HTR-8/SVneo (cell line): ENCODE results near the gene SEC24B.
A peak's percentile ranks its signal among the peaks of the same experiment; 100 is the strongest.
"Not testable (repeated sequence)": the region's sequence is repeated elsewhere in the genome, so short reads cannot be mapped to it uniquely, and the experiment has no call there.

Experiments used
- DNase-seq: peaks from one replicate; pipeline ENCODE4 v3.0.0; 2011; ENCODE audit warnings: low spot score, mixed read lengths; ENCODE audit not compliant: insufficient read length
- FAIRE-seq: peaks from 2 replicates; lab custom pipeline; 2011; peaks lifted over from hg19 to GRCh38; lab: Jason Lieb, UNC

The SEC24B gene

DNA sequence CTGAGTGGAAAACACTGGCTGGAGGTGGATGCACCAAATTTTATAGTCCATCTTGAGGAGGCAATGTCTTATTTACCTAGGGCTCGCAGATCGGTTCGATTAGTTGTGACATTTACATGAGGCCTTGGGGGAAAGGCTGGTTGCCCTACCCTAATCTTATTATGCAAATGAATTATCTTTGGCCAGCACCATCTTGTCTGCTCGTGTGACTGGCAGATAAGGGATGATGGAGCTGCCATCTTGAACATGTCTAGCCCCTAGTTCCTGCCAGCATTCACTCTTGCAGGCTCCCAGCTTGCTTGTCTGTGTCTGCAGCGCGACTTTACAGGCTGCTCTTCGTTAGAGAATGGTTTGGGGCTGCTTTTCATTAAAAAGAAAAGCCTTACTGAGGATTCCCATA, 61.9 kb downstream of the SEC24B start:
- FAIRE-seq (peak; percentile 33), DNase-seq (no peak)

DNA sequence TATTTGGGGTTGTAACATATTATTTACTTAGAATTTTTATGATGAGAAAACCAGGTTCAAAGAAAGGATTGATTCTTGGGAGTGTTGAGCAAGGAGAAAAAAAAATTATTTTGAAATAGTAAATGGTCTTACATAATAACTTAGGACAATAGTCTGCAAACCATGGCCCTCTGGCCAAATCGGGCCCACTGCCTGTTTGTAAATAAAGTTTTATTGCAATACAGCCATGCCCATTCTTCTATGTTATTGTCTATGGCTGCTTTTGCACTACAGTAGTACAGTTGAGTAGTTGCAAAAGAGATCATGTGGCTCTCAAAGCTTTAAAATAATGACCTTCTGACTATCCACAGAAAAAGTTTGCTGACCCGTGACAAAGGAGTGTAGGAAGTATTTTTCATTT, 63.3 kb downstream of the SEC24B start:
- FAIRE-seq (no peak), DNase-seq (no peak)

DNA sequence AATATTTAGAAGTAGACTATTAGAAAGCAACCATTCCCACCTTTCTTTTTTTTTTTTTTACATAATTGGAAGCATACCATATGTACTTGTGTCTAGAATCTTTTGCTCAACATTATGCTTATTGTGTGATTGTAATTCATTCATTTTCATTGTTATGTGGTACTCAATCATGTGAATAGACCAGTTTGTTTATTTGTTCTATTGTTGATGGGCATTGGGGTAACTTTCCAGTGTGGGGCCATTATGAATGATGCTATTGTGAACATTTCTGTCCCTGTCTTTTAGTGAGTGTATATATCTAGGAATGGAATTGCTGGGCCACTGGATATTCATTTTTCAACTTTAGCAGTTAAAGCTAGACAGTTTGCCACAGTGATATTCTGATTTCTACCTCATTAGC, 63.9 kb downstream of the SEC24B start:
- FAIRE-seq, result no peak
- DNase-seq, result no peak

DNA sequence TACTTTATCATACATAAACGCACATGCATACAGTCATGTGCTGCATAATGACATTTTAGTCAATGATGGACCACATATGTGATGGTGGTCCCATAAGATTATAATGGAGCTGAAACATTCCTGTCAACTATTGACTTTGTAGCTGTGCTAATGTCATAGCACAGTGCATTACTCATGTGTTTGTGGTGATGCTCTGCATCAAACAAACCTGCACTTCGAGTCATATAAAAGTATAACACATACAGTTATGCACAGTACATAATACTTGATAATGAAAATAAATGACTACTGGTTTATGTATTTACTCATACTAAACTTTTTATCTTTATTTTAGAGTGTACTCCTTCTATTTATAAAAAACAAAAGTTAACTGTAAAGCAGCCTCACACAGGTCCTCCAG, 65.9 kb downstream of the SEC24B start:
- DNase-seq, result no peak
- peak; percentile 49 for FAIRE-seq

DNA sequence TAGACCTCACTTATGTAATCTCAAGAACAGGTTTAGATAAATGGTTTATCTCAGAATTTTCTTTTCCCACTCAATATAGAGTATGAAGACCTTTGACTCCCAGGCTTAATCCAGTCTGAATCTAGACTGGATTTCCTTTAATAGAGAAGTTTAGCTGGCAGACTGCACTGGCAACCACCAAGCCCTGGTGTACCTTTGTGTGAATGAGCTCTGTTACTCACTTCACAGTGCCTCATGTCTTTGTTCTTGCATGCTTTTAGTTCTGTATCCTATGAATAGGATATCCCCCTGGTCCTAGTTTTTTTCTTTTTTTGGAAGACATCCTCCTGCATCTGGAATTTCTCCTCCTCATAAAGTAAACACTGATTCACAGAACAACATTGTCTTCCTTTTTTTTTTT, 73.3 kb downstream of the SEC24B start:
- DNase-seq, result no peak
- no peak for FAIRE-seq

DNA sequence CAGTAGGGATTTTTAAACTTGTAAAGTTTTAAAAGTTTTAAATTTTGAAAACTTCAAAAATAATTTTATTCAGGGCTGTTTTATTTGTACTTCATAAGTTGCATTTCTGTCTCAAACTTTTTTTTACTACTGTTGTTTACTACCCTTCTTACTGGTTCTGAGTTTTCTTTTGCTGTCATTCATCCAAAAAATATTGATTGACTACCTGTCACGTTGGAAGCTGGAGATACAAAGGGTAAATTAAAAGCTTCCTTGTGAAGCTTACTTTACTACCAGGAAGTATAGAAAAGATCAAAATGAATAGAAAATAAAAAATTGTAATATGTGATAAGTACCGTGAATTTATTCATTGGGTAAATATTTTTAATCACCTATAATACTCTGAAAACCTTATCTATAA, 77.1 kb downstream of the SEC24B start:
- DNase-seq, result no peak
- FAIRE-seq, result no peak

DNA sequence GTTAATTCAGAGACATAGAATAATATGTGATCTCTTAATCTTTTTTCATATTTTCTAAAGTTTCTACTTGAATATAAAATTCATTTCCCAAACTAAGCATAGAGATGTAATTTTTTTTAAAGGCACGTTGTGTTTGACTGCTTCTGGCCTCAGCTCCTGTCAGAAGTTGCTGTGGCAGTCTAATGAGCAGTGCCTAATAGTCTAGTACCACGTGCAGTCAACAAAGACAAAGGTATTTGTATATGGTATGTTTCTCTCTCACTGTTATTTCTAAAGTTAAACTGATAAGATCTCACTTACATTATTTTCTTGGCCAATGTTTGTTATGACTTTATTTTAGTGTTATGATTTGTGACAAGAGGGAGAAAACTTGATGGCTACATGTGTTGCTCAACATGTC, 77.8 kb downstream of the SEC24B start:
- no peak for FAIRE-seq

DNA sequence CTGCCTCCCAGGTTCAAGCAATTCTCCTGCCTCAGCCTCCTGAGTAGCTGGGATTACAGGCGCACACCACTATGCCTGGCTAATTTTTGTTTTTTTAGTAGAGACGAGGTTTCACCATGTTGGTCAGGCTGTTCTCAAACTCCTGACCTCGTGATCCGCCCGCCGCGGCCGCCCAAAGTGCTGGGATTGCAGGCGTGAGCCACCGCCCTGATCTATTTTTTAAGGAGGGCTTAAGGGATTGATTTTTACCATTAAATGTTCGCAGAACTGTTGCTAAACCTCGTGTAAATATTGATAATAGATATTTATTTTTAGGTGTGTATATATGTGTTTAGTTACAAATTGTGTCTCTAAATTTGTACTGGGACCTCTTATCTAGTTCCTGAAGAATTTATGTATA, 79.8 kb downstream of the SEC24B start:
- not testable (repeated sequence) for DNase-seq, FAIRE-seq

More for the DNA sequence above, 77.8 kb downstream of the SEC24B start:
- no peak for DNase-seq

DNA sequence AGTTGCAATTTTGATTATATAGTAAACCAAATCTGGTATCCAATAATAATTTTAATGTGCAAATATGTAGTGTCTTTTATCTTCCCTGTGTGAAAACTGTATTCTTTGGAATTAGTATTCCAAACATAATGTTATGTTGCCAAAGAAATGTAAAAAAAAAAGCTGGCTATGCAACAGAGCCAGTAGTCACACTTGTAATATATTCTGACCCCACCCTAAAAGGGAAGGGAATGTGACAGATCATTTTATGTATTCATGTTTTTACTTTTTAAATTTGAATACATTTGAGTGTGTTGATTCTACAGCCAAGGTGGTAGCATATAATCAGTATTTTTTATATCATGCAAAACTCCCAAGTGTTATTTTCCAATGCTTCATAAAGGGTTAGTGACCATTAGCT, 98.6 kb downstream of the SEC24B start:
- no peak for FAIRE-seq

DNA sequence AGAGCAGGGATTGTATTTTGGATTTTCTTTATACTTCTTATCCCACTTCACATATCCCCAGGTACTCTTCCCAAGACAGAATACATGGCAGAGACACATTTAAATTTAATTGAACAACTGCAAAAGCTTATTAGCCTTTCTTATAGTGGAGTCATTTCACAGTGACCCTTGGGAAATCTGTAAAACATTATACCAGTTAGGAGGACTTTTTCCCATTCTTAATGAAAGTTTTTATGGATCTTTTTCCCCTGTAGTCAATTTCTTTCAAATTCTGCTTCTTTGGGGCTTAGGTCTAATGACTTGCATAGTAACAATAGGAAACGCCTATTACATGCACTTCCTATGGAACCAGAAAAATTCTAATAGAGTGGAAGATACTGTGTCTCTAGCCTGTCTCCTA, 111.8 kb downstream of the SEC24B start:
- no peak for DNase-seq
- FAIRE-seq, result no peak

More for the DNA sequence above, 98.6 kb downstream of the SEC24B start:
- DNase-seq, result no peak

DNA sequence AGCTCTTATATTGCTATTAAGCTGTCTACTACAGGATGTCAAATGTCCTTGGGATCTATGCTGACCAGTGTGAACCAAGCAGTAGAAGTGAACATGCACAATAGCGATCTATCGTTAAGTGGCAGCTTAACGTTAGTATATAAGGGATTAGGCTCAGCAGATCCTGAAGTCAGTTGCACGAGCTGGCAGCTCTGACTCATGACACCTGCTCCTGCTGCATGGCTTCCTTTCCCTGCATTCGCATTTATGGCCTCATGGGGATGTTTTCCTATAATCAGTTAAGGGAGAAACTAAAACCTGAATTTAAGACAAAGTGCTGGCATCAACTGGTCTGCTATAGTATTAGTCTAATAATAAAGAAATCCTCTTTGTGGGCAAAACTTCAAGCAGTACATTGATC, 113.8 kb downstream of the SEC24B start:
- no peak for DNase-seq
- no peak for FAIRE-seq

DNA sequence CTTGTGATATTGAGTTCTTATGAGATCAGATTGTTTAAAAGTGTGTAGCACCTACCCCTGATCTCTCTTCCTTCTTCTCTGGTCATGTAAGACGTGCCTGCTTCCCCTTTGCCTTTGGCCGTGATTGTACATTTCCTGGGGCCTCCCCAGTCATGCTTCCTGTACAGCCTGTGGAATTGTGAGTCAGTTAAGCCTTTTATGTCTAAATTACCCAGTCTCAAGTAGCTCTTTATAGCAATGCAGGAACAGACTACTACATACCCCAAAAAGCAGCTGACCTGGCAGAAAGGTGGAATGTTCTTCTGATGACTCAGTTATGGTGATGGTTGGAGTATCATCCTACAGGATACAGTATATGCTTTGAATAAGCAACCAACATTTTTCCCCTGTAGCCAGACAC, 115.0 kb downstream of the SEC24B start:
- FAIRE-seq (peak; percentile 59), DNase-seq (peak; percentile 21)

DNA sequence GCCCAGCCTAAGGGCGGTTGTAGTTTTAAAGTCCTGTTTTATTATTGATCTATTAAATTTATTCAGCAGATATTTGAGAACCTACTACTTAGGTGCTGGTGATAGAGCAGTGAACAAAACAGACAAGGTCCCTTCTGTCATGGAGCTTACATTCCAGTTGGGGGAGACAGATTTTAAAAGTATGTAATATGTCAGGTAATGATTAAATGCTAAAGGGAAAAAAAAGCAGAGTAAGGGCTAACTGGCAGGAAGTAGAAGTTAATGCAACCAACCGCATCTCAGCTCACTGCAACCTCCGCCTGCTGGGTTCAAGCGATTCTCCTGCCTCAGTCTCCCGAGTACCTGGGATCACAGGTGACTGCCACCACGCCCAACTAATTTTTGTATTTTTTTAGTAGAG, 118.6 kb downstream of the SEC24B start:
- no peak for FAIRE-seq

DNA sequence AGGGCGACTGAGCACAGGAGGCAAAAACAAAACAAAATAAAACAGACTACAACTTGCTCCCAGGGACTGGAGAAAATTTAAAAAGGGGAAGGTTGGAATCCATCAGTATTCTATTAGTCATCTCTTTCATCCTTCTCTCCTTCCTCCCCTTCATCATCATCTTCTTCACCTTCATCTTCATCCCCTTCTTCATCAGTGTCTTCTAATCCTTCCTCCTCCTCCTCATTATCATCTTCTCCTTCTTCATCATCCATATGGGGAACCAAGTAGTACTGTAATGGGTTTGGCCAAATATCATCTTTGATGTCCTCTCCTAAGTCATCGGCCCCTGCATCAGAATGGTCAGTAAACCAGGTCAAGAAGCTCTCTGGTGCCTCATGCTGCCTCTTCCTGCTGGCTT, 119.5 kb downstream of the SEC24B start:
- DNase-seq (no peak), FAIRE-seq (no peak)

More for the DNA sequence above, 118.6 kb downstream of the SEC24B start:
- no peak for DNase-seq

DNA sequence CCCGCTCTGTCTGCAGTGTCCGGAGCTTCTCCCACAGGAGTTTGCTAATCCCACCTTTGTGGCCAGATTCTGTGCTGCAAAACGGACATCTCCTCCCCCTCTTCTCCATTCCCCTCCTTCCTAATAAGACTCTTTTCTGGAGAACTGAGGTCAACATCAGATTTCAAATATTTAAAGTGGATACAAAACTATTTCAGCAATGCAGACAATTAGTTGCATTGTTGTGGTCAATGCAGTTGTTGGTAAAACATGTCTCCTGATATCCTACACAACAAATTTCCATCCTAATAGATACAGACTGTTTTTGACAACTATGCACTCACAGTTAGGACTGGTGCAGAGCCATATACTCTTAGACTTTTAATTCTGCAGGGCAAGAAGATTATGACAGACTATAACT, 121.4 kb downstream of the SEC24B start:
- FAIRE-seq (no peak), DNase-seq (no peak)

DNA sequence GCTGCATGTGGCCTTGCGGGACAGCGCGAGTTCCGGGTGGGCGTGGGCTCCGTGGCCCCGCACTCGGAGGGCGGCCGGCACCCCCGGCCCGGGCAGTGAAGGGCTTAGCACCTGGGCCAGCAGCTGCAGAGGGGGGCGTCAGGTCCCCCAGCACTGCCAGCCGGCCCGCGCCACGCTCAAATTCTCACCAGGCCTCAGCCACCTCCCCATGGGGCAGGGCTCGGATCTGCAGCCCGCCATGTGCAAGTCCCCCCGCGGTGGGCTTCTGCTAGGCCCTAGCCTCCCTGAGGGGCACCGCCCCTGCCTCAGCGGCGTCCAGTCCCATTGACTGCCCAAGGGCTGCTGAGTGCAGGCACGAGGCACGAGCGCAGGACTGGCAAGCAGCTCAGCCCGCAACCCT, 123.8 kb downstream of the SEC24B start:
- DNase-seq (no peak), FAIRE-seq (no peak)

DNA sequence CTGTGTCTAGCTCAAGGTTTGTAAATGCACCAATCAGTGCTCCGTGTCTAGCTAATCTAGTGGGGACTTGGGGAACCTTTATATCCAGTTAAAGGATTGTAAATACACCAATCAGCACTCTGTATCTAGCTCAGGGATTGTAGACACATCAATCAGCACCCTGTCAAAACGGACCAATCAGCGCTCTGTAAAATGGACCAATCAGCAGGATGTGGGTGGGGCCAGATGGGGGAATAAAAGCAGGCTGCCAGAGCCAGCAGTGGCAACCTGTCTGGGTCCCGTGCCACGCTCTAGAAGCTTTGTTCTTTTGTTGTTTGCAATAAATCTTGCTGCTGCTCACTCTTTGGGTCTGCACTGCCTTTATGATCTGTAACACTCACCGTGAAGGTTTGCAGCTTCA, 124.5 kb downstream of the SEC24B start:
- FAIRE-seq, DNase-seq: not testable (repeated sequence)

DNA sequence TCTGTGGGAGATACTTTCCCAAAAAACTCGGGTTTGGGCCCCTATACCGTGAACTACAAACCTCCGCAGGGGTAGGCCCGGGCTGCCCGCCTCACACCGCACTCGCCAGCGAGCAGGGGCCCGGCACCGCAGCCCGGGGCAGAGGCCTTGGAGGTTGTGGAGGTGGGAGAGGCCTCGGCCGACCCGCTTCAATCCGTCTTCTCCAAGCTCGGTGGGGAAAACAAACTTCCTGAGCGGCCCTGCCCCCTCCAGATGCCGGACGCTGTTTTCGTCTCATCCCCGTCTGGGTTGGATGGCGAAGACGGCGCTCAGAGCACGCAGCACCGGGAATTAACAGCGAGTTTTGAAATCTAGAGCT, 126.0 kb downstream of the SEC24B start:
- no peak for FAIRE-seq

DNA sequence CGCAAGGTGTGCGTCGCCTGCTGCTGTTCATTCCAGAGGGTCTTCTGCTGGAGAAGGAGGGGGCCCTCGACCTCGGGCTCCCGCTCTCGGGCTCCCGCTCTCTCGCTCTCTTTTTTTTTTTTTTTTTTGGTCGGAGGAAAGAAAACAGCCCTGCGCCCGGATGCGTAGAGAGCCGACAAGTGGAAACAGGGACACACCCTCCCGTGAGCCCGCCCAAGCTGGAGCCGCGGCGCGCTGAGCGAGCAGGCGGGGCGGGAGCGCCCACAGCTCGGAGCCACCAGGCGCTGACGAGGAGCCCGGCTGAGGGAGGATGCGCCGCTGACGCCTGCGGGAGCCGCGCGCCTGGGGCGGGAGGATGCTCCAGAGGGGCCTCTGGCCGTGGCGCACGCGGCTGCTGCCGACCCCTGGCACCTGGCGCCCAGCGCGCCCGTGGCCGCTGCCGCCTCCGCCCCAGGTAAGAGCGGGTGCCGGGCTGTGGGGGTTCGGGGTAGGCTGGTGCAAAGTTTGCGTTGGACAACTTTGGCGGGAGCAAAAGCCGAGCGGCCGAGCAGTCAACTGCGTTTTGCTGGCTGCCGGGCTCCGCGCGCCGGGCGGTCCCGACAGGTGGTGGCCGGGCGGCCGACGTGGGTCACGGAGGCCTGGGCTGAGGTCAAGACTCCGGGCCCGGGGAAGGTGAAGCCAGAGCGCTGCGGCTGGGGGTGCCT, 126.5 kb downstream of the SEC24B start, which contains the start of gene MCUB:
MCUB (plus strand) TSS at position 264 of the 704 bp plus-strand sequence; CDS start at position 356, 92 bp downstream.
- FAIRE-seq (no peak), DNase-seq (peak; percentile 88)

More for the DNA sequence above, 126.0 kb downstream of the SEC24B start:
- peak; percentile 41 for DNase-seq

DNA sequence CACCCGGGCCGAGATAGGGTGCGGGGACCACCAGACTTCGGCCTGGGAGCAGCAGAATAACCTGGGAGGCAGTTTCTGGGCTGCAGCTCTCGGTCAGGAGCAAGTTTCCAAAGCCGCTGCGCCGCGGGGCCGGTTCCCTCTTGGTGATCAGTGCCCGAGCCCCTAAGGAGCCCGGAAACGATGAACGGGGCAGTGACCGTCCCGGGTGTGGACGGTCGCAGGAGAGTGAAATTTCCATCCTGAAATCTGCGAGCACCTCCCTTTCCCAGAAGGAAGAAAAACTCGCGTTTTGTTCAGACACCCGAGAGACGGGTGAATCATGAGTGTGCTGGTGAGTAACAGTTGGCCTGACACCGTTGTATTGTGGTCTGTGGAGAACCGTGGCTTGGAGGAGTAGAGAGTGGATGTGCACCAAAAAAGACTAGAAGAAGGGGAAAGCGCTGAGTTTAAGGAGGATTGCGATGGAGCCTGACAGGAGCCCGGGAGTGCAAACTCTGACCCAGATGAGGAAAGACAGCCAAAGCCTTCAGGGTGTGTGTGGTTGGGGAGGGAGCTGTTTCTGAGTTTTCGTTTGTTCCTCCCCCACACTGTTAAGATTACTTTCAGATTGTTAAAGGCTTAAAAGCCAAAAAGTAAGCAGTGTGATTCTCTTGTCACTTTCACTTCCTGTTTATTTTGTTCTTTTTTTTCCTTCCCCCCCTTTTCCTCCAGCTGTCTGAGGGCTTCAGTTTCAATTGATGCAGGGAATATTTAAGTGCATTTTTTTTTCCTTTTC, 127.3 kb downstream of the SEC24B start:
- DNase-seq, result peak; percentile 49
- FAIRE-seq, result no peak

DNA sequence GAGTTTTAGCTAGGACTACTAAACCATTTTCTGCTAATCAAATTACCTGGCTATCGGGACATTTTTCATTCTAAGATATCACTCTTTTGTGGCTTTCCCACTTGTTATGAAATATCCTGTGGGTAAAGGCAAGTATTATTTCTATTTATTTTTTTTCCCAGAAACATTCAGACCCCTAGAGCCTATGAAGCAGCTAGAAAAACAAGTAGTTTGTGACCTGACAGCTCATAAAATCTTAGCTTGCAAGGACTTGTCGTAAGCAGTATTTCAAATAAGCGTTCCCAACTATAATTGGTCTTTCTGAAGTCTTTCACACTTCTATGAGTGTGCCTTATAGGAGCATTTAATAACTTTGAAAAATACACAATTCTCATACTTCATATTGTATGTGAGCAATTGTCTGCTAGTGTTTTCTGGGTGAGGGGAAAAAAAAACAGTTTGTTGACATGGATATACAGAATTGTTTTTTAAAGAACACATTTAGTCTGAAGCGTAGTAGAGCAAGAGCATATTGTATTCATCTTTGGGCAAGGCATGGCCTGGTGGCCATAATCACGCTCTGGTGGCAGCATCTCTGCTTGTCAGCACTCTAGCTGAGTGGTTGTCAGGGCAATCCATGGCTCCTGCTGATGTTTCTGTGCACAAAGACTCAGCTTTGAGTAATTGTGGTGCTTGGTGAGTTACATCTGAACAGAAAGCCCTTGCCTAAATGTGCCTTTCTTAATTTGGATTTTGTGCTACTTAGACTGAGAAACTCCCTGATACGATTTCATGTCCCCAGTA, 129.0 kb downstream of the SEC24B start:
- no peak for DNase-seq
- FAIRE-seq, result no peak
